C4-2B (cell line): ENCODE measurements around the gene OR56A3.

Experiments
- H3K27ac ChIP-seq: fragments of 450-650 bp; 2 replicates; pipeline ENCODE4 v1.5.1; 2017
- CTCF ChIP-seq: fragments of 450-650 bp; conservative IDR thresholded peaks from 2 replicates; pipeline ENCODE4 v1.5.1; 2017; ENCODE audit warnings: mild to moderate bottlenecking
- ZFX ChIP-seq: fragments of 450-650 bp; IDR thresholded peaks from 2 replicates; pipeline ENCODE4 v1.6.1; 2017

OR56A3 gene

GRCh38 chr11:5973530-5973929 is 31.5 kb downstream of the OR56A3 start:
- TF ChIP-seq ZFX = no peak
- no peak for TF ChIP-seq CTCF
- H3K27ac ChIP-seq = no peak overlapping the region

- TF ChIP-seq ZFX (no peak), CTCF (no peak; the same call in 1 of the 2 replicates)
These were observed 41.4 kb downstream of the OR56A3 start for GRCh38 chr11:5983443-5983842.

GRCh38 chr11:5986885-5987284 is 44.8 kb downstream of the OR56A3 start, which contains the start of gene OR52L1:
TSS of gene OR52L1 (minus strand) at chr11:5986985. CDS start at chr11:5986930, 55 bp downstream.
- H3K27ac ChIP-seq = no peak within 1 kb of the TSS
- TF ChIP-seq ZFX = no peak

More at GRCh38 chr11:5983443-5983842, 41.4 kb downstream of the OR56A3 start:
- H3K27ac ChIP-seq = no peak overlapping the region

- TF ChIP-seq ZFX (no peak), CTCF (no peak)
- no peak overlapping the region for H3K27ac ChIP-seq
These were observed 47.2 kb downstream of the OR56A3 start for GRCh38 chr11:5989203-5989602.

- no peak for TF ChIP-seq ZFX
- TF ChIP-seq CTCF = no peak
These were observed 50.1 kb downstream of the OR56A3 start for GRCh38 chr11:5992150-5992549.

GRCh38 chr11:5992604-5993251 is 50.7 kb downstream of the OR56A3 start:
- TF ChIP-seq ZFX (no peak), CTCF (peak; percentile 82)

More at GRCh38 chr11:5992150-5992549, 50.1 kb downstream of the OR56A3 start:
- no peak overlapping the region for H3K27ac ChIP-seq

GRCh38 chr11:5994791-5995190 is 52.7 kb downstream of the OR56A3 start:
- H3K27ac ChIP-seq = no peak overlapping the region
- no peak for TF ChIP-seq ZFX
- TF ChIP-seq CTCF = no peak

More at GRCh38 chr11:5992604-5993251, 50.7 kb downstream of the OR56A3 start:
- H3K27ac ChIP-seq = no peak overlapping the region
